CD4-positive, alpha-beta T cell treated with Interleukin-1 beta for 1 hour (primary cell): ENCODE data around the gene SMARCA4.
A peak's percentile ranks its signal among the peaks of the same experiment; 100 is the strongest.
"Not testable (repeated sequence)": the region's sequence is repeated elsewhere in the genome, so short reads cannot be mapped to it uniquely, and the experiment has no call there.

ENCODE experiments used
- DNase-seq, 2 donors: peaks; one replicate each; pipeline ENCODE4 v3.0.0-alpha.2; 2020 to 2022

SMARCA4 gene

GRCh38 chr19:11078893-11079292 is 118.1 kb downstream of the SMARCA4 start:
- DNase-seq = no peak

- no peak for DNase-seq
Measured at GRCh38 chr19:11079999-11080398, 119.2 kb downstream of the SMARCA4 start.

GRCh38 chr19:11087870-11088505 is 127.2 kb downstream of the SMARCA4 start:
- no peak for DNase-seq

GRCh38 chr19:11088506-11089253 is 127.8 kb downstream of the SMARCA4 start:
- no peak for DNase-seq

GRCh38 chr19:11089254-11090013 is 128.6 kb downstream of the SMARCA4 start, which contains the start of gene LDLR:
Gene LDLR (plus strand): TSS chr19:11089463. CDS start chr19:11089549, 86 bp downstream.
- DNase-seq = peak; percentile 87 to 89

GRCh38 chr19:11090014-11090263 is 129.1 kb downstream of the SMARCA4 start:
- not testable (repeated sequence) for DNase-seq

GRCh38 chr19:11090264-11090996 is 129.6 kb downstream of the SMARCA4 start:
- peak; percentile 98 for DNase-seq

GRCh38 chr19:11090997-11091702 is 130.3 kb downstream of the SMARCA4 start:
- peak in 1 of 2 donors; percentile 42 for DNase-seq

GRCh38 chr19:11091703-11092153 is 130.9 kb downstream of the SMARCA4 start:
- peak; percentile 77 to 85 for DNase-seq

- DNase-seq = peak; percentile 74 to 88
Measured at GRCh38 chr19:11092181-11092538, 131.3 kb downstream of the SMARCA4 start.

- no peak for DNase-seq
Measured at GRCh38 chr19:11093689-11094238, 132.9 kb downstream of the SMARCA4 start.

- DNase-seq = no peak
Measured at GRCh38 chr19:11094520-11094894, 133.7 kb downstream of the SMARCA4 start.

GRCh38 chr19:11096210-11096841 is 135.5 kb downstream of the SMARCA4 start:
- DNase-seq = peak in 1 of 2 donors; percentile 50

GRCh38 chr19:11097367-11097766 is 136.5 kb downstream of the SMARCA4 start:
- DNase-seq = not testable (repeated sequence)

- no peak for DNase-seq
Measured at GRCh38 chr19:11098327-11098726, 137.5 kb downstream of the SMARCA4 start.

GRCh38 chr19:11098861-11099260 is 138.0 kb downstream of the SMARCA4 start:
- DNase-seq = no peak

- no peak for DNase-seq
Measured at GRCh38 chr19:11100049-11100448, 139.2 kb downstream of the SMARCA4 start.

GRCh38 chr19:11101057-11101456 is 140.2 kb downstream of the SMARCA4 start:
- no peak for DNase-seq

GRCh38 chr19:11102944-11103343 is 142.1 kb downstream of the SMARCA4 start:
- DNase-seq = no peak

GRCh38 chr19:11103667-11104066 is 142.8 kb downstream of the SMARCA4 start:
- not testable (repeated sequence) for DNase-seq

GRCh38 chr19:11105014-11105636 is 144.3 kb downstream of the SMARCA4 start:
- DNase-seq = no peak
